ENCODE results near the gene C16orf92.

Gene C16orf92

GRCh38 chr16:30068333-30068732 lies 45.3 kb downstream of the C16orf92 start:
- no peak for TF ChIP-seq CTCF (IDR thresholded peaks at IDR 0.05; ENCODE audit: low read length)
- no peak for TF ChIP-seq EZH2 (IDR thresholded peaks at IDR 0.05; ENCODE audit: borderline replicate concordance, low read length)
- H3K4me2 ChIP-seq (ENCODE audit: low read length): no peak overlapping the region; the same call in 1 of the 2 replicates
- no peaks in the 10 kb centered on the region for H3K9me3 ChIP-seq (ENCODE audit: low read length)
- no peaks in the 10 kb centered on the region for H3K27me3 ChIP-seq (ENCODE audit: insufficient read depth, low read length)
- H2AFZ ChIP-seq (ENCODE audit: low read length): no peak overlapping the region
- no peaks in the 10 kb centered on the region for H4K20me1 ChIP-seq (ENCODE audit: insufficient read depth, low read length)
- H3F3A ChIP-seq (ENCODE audit: insufficient read depth, low read length): peaks cover 5% of the 10 kb centered on the region; the same call in 1 of the 2 replicates
- H3K4me3 ChIP-seq (ENCODE audit: low read depth, low read length, poor library complexity, severe bottlenecking): no peak overlapping the region
- no peaks in the 10 kb centered on the region for H3K9me2 ChIP-seq (ENCODE audit: low read depth, low read length)
- H3K79me2 ChIP-seq (ENCODE audit: insufficient read depth, low read length): peaks cover 13% of the 10 kb centered on the region
- H3K36me3 ChIP-seq (ENCODE audit: insufficient read depth, low read length): peaks cover 73% of the 10 kb centered on the region
- H3K9ac ChIP-seq (ENCODE audit: low read length): no peak overlapping the region
- peak overlapping the region; percentile 73 for H3K27ac ChIP-seq (ENCODE audit: low read depth, low read length, poor library complexity, severe bottlenecking)
- peaks cover 52% of the 10 kb centered on the region for H3K4me1 ChIP-seq (ENCODE audit: insufficient read depth, low read length, severe bottlenecking)

- H4K20me1 ChIP-seq (ENCODE audit: insufficient read depth, low read length): no peaks in the 10 kb centered on the region
- peaks cover 50% of the 10 kb centered on the region for H3K4me1 ChIP-seq (ENCODE audit: insufficient read depth, low read length, severe bottlenecking)
- peak overlapping the region; percentile 73 for H3K27ac ChIP-seq (ENCODE audit: low read depth, low read length, poor library complexity, severe bottlenecking)
- TF ChIP-seq CTCF (IDR thresholded peaks at IDR 0.05; ENCODE audit: low read length) (peak; percentile 65), EZH2 (IDR thresholded peaks at IDR 0.05; ENCODE audit: borderline replicate concordance, low read length) (no peak)
- H3F3A ChIP-seq (ENCODE audit: insufficient read depth, low read length): peaks cover 8% of the 10 kb centered on the region; the same call in 1 of the 2 replicates
- H3K36me3 ChIP-seq (ENCODE audit: insufficient read depth, low read length): peaks cover 73% of the 10 kb centered on the region
- H3K79me2 ChIP-seq (ENCODE audit: insufficient read depth, low read length): peaks cover 13% of the 10 kb centered on the region
- H2AFZ ChIP-seq (ENCODE audit: low read length): no peak overlapping the region
- no peaks in the 10 kb centered on the region for H3K9me3 ChIP-seq (ENCODE audit: low read length)
- peak overlapping the region; percentile 11 for H3K4me3 ChIP-seq (ENCODE audit: low read depth, low read length, poor library complexity, severe bottlenecking)
- H3K9me2 ChIP-seq (ENCODE audit: low read depth, low read length): no peaks in the 10 kb centered on the region
- H3K4me2 ChIP-seq (ENCODE audit: low read length): peak overlapping the region; percentile 25; the same call in 1 of the 2 replicates
- H3K27me3 ChIP-seq (ENCODE audit: insufficient read depth, low read length): no peaks in the 10 kb centered on the region
- H3K9ac ChIP-seq (ENCODE audit: low read length): no peak overlapping the region; the same call in 1 of the 2 replicates
Measured at GRCh38 chr16:30068750-30069610, 46.0 kb downstream of the C16orf92 start.

GRCh38 chr16:30069611-30070462 lies 46.8 kb downstream of the C16orf92 start:
- Histone ChIP-seq H4K20me1 (ENCODE audit: insufficient read depth, low read length) (no peaks in the 10 kb centered on the region), H2AFZ (ENCODE audit: low read length) (no peak overlapping the region), H3K79me2 (ENCODE audit: insufficient read depth, low read length) (peaks cover 13% of the 10 kb centered on the region), H3K9ac (ENCODE audit: low read length) (no peak overlapping the region; the same call in 1 of the 2 replicates), H3K4me3 (ENCODE audit: low read depth, low read length, poor library complexity, severe bottlenecking) (peak overlapping the region; percentile 11), H3K4me1 (ENCODE audit: insufficient read depth, low read length, severe bottlenecking) (peaks cover 52% of the 10 kb centered on the region), H3K27ac (ENCODE audit: low read depth, low read length, poor library complexity, severe bottlenecking) (peak overlapping the region; percentile 73), H3K36me3 (ENCODE audit: insufficient read depth, low read length) (peaks cover 73% of the 10 kb centered on the region), H3K4me2 (ENCODE audit: low read length) (peak overlapping the region; percentile 25; the same call in 1 of the 2 replicates), H3K9me3 (ENCODE audit: low read length) (no peaks in the 10 kb centered on the region), H3K9me2 (ENCODE audit: low read depth, low read length) (no peaks in the 10 kb centered on the region), H3K27me3 (ENCODE audit: insufficient read depth, low read length) (no peaks in the 10 kb centered on the region), H3F3A (ENCODE audit: insufficient read depth, low read length) (peaks cover 8% of the 10 kb centered on the region; the same call in 1 of the 2 replicates)
- TF ChIP-seq EZH2 (IDR thresholded peaks at IDR 0.05; ENCODE audit: borderline replicate concordance, low read length): no peak
- TF ChIP-seq CTCF (IDR thresholded peaks at IDR 0.05; ENCODE audit: low read length): no peak
